ENCODE results near the gene CASTOR1.

GRCh38 chr22:30337461-30337778 is 48.1 kb upstream of the CASTOR1 start:
- TF ChIP-seq EZH2phosphoT487 (IDR thresholded peaks at IDR 0.05; ENCODE audit: low read depth) (no peak), CTCF (IDR thresholded peaks at IDR 0.05; ENCODE audit: low read depth, low read length) (no peak)
